ENCODE results near the gene PTPRN.
A peak's percentile ranks its signal among the peaks of the same experiment; 100 is the strongest.

PTPRN gene

GRCh38 chr2:219296142-219296541, 13.1 kb downstream of the PTPRN start:
- Histone ChIP-seq H3K79me2 (ENCODE audit: insufficient read depth, low read length) (no peaks in the 10 kb centered on the region), H3K9me3 (ENCODE audit: insufficient read depth, low read depth, low read length) (no peaks in the 10 kb centered on the region), H3K9me2 (replicated peaks; ENCODE audit: low read depth, low read length) (no peaks in the 10 kb centered on the region), H2AFZ (ENCODE audit: low read length) (no peak overlapping the region), H3K4me1 (ENCODE audit: insufficient read depth, low read length, poor library complexity, severe bottlenecking) (peaks cover 10% of the 10 kb centered on the region), H4K20me1 (ENCODE audit: insufficient read depth, low read length, poor library complexity, severe bottlenecking) (no peaks in the 10 kb centered on the region), H3K4me3 (ENCODE audit: low read length, poor library complexity, severe bottlenecking) (no peak overlapping the region), H3K4me2 (ENCODE audit: low read depth, low read length, poor library complexity, severe bottlenecking) (no peak overlapping the region), H3K36me3 (ENCODE audit: insufficient read depth, low read length) (no peaks in the 10 kb centered on the region), H3K9ac (ENCODE audit: low read depth, low read length, poor library complexity, severe bottlenecking) (no peak overlapping the region), H3K27me3 (ENCODE audit: insufficient read depth, low read length, poor library complexity, severe bottlenecking) (peaks cover 1% of the 10 kb centered on the region), H3F3A (ENCODE audit: low read depth) (no peaks in the 10 kb centered on the region)
- TF ChIP-seq CTCF (conservative IDR thresholded peaks at IDR 0.05; ENCODE audit: low read length), result no peak

GRCh38 chr2:219294356-219295351, 14.5 kb downstream of the PTPRN start:
- H3K9me2 ChIP-seq (replicated peaks; ENCODE audit: low read depth, low read length), result no peaks in the 10 kb centered on the region
- H2AFZ ChIP-seq (ENCODE audit: low read length), result peak overlapping the region; percentile 85
- H3K9me3 ChIP-seq (ENCODE audit: insufficient read depth, low read depth, low read length), result no peaks in the 10 kb centered on the region
- no peaks in the 10 kb centered on the region for H4K20me1 ChIP-seq (ENCODE audit: insufficient read depth, low read length, poor library complexity, severe bottlenecking)
- no peaks in the 10 kb centered on the region for H3K79me2 ChIP-seq (ENCODE audit: insufficient read depth, low read length)
- H3K4me1 ChIP-seq (ENCODE audit: insufficient read depth, low read length, poor library complexity, severe bottlenecking), result peaks cover 10% of the 10 kb centered on the region
- H3K4me3 ChIP-seq (ENCODE audit: low read length, poor library complexity, severe bottlenecking), result peak overlapping the region; percentile 81
- H3K36me3 ChIP-seq (ENCODE audit: insufficient read depth, low read length), result no peaks in the 10 kb centered on the region
- peak overlapping the region; percentile 72 for H3K9ac ChIP-seq (ENCODE audit: low read depth, low read length, poor library complexity, severe bottlenecking)
- TF ChIP-seq EZH2phosphoT487 (IDR thresholded peaks at IDR 0.05; ENCODE audit: borderline replicate concordance) (no peak), CTCF (conservative IDR thresholded peaks at IDR 0.05; ENCODE audit: low read length) (peak; percentile 92)
- H3K4me2 ChIP-seq (ENCODE audit: low read depth, low read length, poor library complexity, severe bottlenecking), result peak overlapping the region; percentile 66
- H3K27me3 ChIP-seq (ENCODE audit: insufficient read depth, low read length, poor library complexity, severe bottlenecking), result no peaks in the 10 kb centered on the region
- no peaks in the 10 kb centered on the region for H3F3A ChIP-seq (ENCODE audit: low read depth)

- Histone ChIP-seq H3K36me3 (ENCODE audit: insufficient read depth, low read length) (no peaks in the 10 kb centered on the region), H3K9me3 (ENCODE audit: insufficient read depth, low read depth, low read length) (no peaks in the 10 kb centered on the region), H4K20me1 (ENCODE audit: insufficient read depth, low read length, poor library complexity, severe bottlenecking) (no peaks in the 10 kb centered on the region), H3K79me2 (ENCODE audit: insufficient read depth, low read length) (no peaks in the 10 kb centered on the region), H3K9ac (ENCODE audit: low read depth, low read length, poor library complexity, severe bottlenecking) (peak overlapping the region; percentile 72), H3K4me1 (ENCODE audit: insufficient read depth, low read length, poor library complexity, severe bottlenecking) (peaks cover 10% of the 10 kb centered on the region), H3K4me2 (ENCODE audit: low read depth, low read length, poor library complexity, severe bottlenecking) (peak overlapping the region; percentile 66), H3K4me3 (ENCODE audit: low read length, poor library complexity, severe bottlenecking) (peak overlapping the region; percentile 81), H3K9me2 (replicated peaks; ENCODE audit: low read depth, low read length) (no peaks in the 10 kb centered on the region), H3F3A (ENCODE audit: low read depth) (no peaks in the 10 kb centered on the region), H3K27me3 (ENCODE audit: insufficient read depth, low read length, poor library complexity, severe bottlenecking) (no peaks in the 10 kb centered on the region), H2AFZ (ENCODE audit: low read length) (peak overlapping the region; percentile 85; the same call in 1 of the 2 replicates)
- TF ChIP-seq CTCF (conservative IDR thresholded peaks at IDR 0.05; ENCODE audit: low read length) (no peak), EZH2phosphoT487 (IDR thresholded peaks at IDR 0.05; ENCODE audit: borderline replicate concordance) (no peak)
Measured at GRCh38 chr2:219293736-219294231, 15.4 kb downstream of the PTPRN start.
